AG04450 (cell line): ENCODE data around the gene MLLT10. TPM values are rescaled to one million over a fixed set of nuclear protein-coding genes. Genes with fewer than 3 reads are reported as not detected.
A peak's percentile ranks its signal among the peaks of the same experiment; 100 is the strongest.

Source experiments
- CTCF ChIA-PET: fragments of 300-600, 350-600 bp; formaldehyde crosslinking; extraction: SDS; loops from one replicate; lab custom pipeline; 2022; ENCODE audit warnings: antibody characterized with exemption, inconsistent platforms; lab: Charles Lee
- POLR2A ChIA-PET: fragments of 350-600 bp; formaldehyde crosslinking; extraction: SDS; loops from one replicate; lab custom pipeline; 2021; ENCODE audit warnings: antibody characterized with exemption, inconsistent platforms; lab: Yijun Ruan, JAX
- DNase-seq: peaks from one replicate; pipeline ENCODE4 v3.0.0-alpha.2; 2011; ENCODE audit warnings: low read depth, low spot score
- H3K27ac ChIP-seq: one replicate; pipeline ENCODE4 v1.5.1; 2012; ENCODE audit warnings: low read depth, low read length, control low read depth
- H3K27me3 ChIP-seq: one replicate; pipeline ENCODE4 v1.6.0; 2012; ENCODE audit warnings: low read length; ENCODE audit not compliant: control insufficient read depth, insufficient read depth
- H3K4me3 ChIP-seq: 2 replicates; pipeline ENCODE4 v1.5.1; 2011; ENCODE audit warnings: mild to moderate bottlenecking, low read depth, low read length, control low read depth
- H3K9me3 ChIP-seq: 2 replicates; pipeline ENCODE4 v1.5.1; 2012; ENCODE audit warnings: low read length; ENCODE audit not compliant: control insufficient read depth, insufficient read depth
- CTCF ChIP-seq: IDR thresholded peaks from 2 replicates; pipeline ENCODE4 v1.5.1; 2011; ENCODE audit warnings: low read depth, low read length, control low read depth, inconsistent platforms
- polyA plus RNA-seq: library from polyadenylated mRNA; depleted of rRNA; stranded (reverse); fragments of >200 nt; gene quantifications from 2 replicates; pipeline ENCODE4 v1.2.3, GENCODE V29; 2011

Gene MLLT10
- polyA plus RNA-seq, 1 experiment = 41.0 TPM

DNA sequence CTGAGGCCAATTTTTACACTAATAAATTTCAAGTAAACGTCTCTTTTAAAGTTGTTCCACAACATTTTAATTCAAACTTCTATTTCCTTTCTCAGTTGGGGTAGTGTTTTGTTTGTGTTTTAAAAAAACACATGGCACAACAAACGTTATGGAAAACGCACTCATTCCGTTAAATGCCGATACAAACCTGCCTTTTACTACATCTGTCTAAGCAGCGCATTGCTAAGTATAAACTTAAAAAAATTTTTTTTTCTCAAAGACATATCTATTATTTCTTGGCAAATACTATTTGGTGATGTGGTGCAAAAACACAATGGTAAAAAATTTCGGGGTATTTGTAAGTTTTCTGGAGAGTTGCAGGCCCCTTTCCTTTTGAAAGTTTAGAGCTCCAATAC, 9.9 kb upstream of the MLLT10 start:
- ChIA-PET CTCF (interaction anchor here (1.3 to 2.4 kb wide), 2 partner anchors 28 to 208 kb away, joined by 3 to 10 read pairs; no protein-coding TSS in a partner anchor), POLR2A (interaction anchor here (0.7 kb wide), 1 partner anchor 142 kb away, joined by 6 read pairs; no protein-coding TSS in a partner anchor)
- H3K27me3 ChIP-seq = no peaks in the 10 kb centered on the region
- H3K4me3 ChIP-seq = peak overlapping the region; percentile 74
- peak overlapping the region; percentile 91 for H3K27ac ChIP-seq
- no peak for TF ChIP-seq CTCF
- H3K9me3 ChIP-seq = no peaks in the 10 kb centered on the region
- no peak for DNase-seq

GRCh38 chr10:21524526-21525366, 9.3 kb upstream of the MLLT10 start:
- Histone ChIP-seq H3K27me3 (no peaks in the 10 kb centered on the region), H3K4me3 (peak overlapping the region; percentile 74), H3K27ac (peak overlapping the region; percentile 91), H3K9me3 (no peaks in the 10 kb centered on the region)
- ChIA-PET CTCF (interaction anchor here (1.5 to 2.4 kb wide), 2 partner anchors 207 kb away, joined by 5 to 10 read pairs; no protein-coding TSS in a partner anchor), POLR2A (interaction anchor here (0.7 to 1.4 kb wide), 5 partner anchors 9 to 195 kb away, joined by 3 to 9 read pairs (median 4); no protein-coding TSS in a partner anchor)
- no peak for TF ChIP-seq CTCF
- DNase-seq = no peak

- ChIA-PET POLR2A (interaction anchor here (0.7 to 1.4 kb wide), 5 partner anchors 10 to 196 kb away, joined by 3 to 9 read pairs (median 4); no protein-coding TSS in a partner anchor), CTCF (interaction anchor here (1.5 kb wide), 1 partner anchor 206 kb away, joined by 5 read pairs; no protein-coding TSS in a partner anchor)
- TF ChIP-seq CTCF = no peak
- Histone ChIP-seq H3K9me3 (no peaks in the 10 kb centered on the region), H3K4me3 (peak within 1 kb of the TSS; percentile 74), H3K27ac (peak within 1 kb of the TSS; percentile 91), H3K27me3 (no peaks in the 10 kb centered on the region)
- no peak for DNase-seq
Measured at GRCh38 chr10:21525367-21526187, 8.5 kb upstream of the MLLT10 start, which contains the start of gene SKIDA1. Gene SKIDA1 (minus strand): TSS chr10:21525682. CDS start chr10:21517822, 7,860 bp downstream.

DNA sequence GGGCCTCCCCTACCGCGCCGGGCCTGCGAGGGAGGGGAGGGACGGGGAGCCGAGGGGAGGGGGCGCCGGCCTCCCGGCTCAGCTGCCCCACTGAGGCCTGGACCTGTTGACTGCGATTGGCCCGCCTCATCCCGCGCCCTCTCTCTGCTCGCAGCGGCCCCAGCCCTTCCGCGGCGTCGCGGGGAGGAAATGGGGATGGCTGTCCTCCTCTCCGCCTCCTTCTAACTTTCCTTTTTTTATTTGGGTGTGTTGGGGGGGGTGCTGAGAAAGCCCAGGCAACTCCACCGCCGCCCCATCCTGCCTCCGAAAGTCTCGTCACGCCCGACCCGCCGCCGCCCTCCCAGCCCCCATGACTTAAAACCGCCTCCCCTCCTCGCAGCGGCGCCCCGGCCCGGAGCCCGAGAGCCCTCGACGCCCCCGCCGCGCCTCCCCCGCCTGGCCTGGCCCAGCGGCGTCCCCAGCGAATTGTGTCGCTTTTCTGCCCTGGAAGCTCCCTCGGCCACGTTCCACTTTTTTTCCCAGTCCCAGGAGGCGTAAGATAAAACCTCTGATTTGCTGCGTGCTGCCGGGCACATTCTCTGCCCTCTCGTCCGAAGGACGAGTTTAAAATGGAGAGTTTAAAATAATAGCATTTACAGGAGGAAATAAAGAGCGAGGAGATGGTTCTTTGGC, 7.7 kb upstream of the MLLT10 start:
- POLR2A ChIA-PET = interaction anchor here (0.8 to 1.4 kb wide), 6 partner anchors 8 to 30 kb away, joined by 3 to 9 read pairs (median 6); no protein-coding TSS in a partner anchor
- DNase-seq = no peak
- Histone ChIP-seq H3K9me3 (no peaks in the 10 kb centered on the region), H3K4me3 (peak overlapping the region; percentile 59), H3K27me3 (no peaks in the 10 kb centered on the region), H3K27ac (peak overlapping the region; percentile 88)
- TF ChIP-seq CTCF = no peak
- CTCF ChIA-PET = interaction anchor here (0.7 to 1.5 kb wide), 3 partner anchors 192 to 206 kb away, joined by 4 to 7 read pairs (median 5); no protein-coding TSS in a partner anchor
